Breast epithelium (tissue), 4 donors: ENCODE results near the gene NRXN3. TPM values are rescaled to one million over a fixed set of nuclear protein-coding genes. Genes with fewer than 3 reads are reported as not detected.

Experiments
- DNase-seq, 2 donors: peaks; one replicate each; pipeline ENCODE4 v3.0.0-alpha.2; 2019; ENCODE audit warnings: low spot score in 2 of 2
- H3K27ac ChIP-seq, 2 donors: fragments of 200-600 bp; sonication (generic) in 1 of 2; one replicate each; pipeline ENCODE4 v1.5.1; 2016 to 2019; ENCODE audit warnings: mild to moderate bottlenecking in 1 of 2
- H3K27me3 ChIP-seq, 2 donors: fragments of 200-600 bp; sonication (generic) in 1 of 2; one replicate each; pipeline versions ENCODE4 v1.5.1 to v1.6.0; 2017 to 2019; ENCODE audit warnings: control low read depth in 1 of 2, mild to moderate bottlenecking in 1 of 2
- H3K36me3 ChIP-seq: fragments of 200-600 bp; one replicate; pipeline ENCODE4 v1.5.1; 2019
- H3K4me1 ChIP-seq, 2 donors: fragments of 200-600 bp; sonication (generic); one replicate each; pipeline ENCODE4 v1.5.1; 2016 to 2019; ENCODE audit warnings: control low read depth in 1 of 2
- H3K4me3 ChIP-seq, 3 donors: fragments of 200-600 bp; sonication (generic); 1 replicate in 2 of 3; 2 replicates in 1 of 3; pipeline ENCODE4 v1.5.1; 2016 to 2019; ENCODE audit warnings: mild to moderate bottlenecking in 3 of 3, moderate library complexity in 2 of 3
- H3K9me3 ChIP-seq, 2 donors: fragments of 200-600 bp; sonication (generic) in 1 of 2; one replicate each; pipeline ENCODE4 v1.5.1; 2016 to 2019; ENCODE audit warnings: control low read depth in 1 of 2
- CTCF ChIP-seq, 3 donors: fragments of 450-650 bp; IDR thresholded peaks; one replicate each; pipeline ENCODE4 v1.5.1; 2016 to 2017; ENCODE audit warnings: antibody characterized with exemption in 3 of 3, mild to moderate bottlenecking in 3 of 3, moderate library complexity in 3 of 3
- POLR2A ChIP-seq: fragments of 450-650 bp; IDR thresholded peaks from one replicate; pipeline ENCODE4 v1.6.1; 2016; ENCODE audit warnings: antibody characterized with exemption, mild to moderate bottlenecking, moderate library complexity
- POLR2AphosphoS5 ChIP-seq, 3 donors: sonication (generic); formaldehyde crosslinking; IDR thresholded peaks; one replicate each; pipeline ENCODE4 v1.6.1; 2017; ENCODE audit warnings: antibody characterized with exemption in 3 of 3
- intact Hi-C: fragments of 100-400 bp; cut with DNase I; formaldehyde crosslinking; loops from one replicate; pipeline ENCODE4 v1.15.1; 2023; ENCODE audit warnings: low total_unique reads
- total RNA-seq, 3 donors: library from RNA; depleted of rRNA; stranded (reverse); fragments of >200 nt; gene quantifications; one replicate each; pipeline ENCODE4 v1.1.0, GENCODE V29; 2016

NRXN3 gene
- total RNA-seq, 3 donors from 2014 or later = 2.9 to 3.6 (median 3.5) TPM

DNA sequence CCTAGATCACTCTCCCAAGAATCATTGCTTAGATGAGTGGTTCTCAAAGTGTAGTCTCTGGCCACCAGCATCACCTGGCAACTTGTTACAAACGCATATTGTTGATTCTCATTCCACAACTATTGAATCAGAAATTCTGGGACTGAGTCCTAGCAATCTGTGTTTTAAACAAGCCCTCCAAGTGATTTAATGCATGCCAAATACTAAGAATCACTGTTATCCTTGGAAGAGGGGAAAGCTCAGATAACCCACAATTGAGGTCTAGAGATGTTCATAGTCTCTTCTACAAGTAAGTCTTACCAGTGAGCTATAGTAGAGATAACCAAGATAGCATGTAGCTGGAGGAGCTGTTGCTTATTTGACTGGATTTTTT lies 1374.5 kb downstream of the NRXN3 start:
- H3K4me1 ChIP-seq = no peaks in the 10 kb centered on the region
- no peak overlapping the region for H3K4me3 ChIP-seq
- no peak for TF ChIP-seq POLR2AphosphoS5 (IDR thresholded peaks at IDR 0.05)
- no peak overlapping the region for H3K27ac ChIP-seq
- no peaks in the 10 kb centered on the region for H3K27me3 ChIP-seq
- intact Hi-C loops = no loop called here
- DNase-seq = no peak
- no peaks in the 10 kb centered on the region for H3K36me3 ChIP-seq
- H3K9me3 ChIP-seq = no peaks in the 10 kb centered on the region

DNA sequence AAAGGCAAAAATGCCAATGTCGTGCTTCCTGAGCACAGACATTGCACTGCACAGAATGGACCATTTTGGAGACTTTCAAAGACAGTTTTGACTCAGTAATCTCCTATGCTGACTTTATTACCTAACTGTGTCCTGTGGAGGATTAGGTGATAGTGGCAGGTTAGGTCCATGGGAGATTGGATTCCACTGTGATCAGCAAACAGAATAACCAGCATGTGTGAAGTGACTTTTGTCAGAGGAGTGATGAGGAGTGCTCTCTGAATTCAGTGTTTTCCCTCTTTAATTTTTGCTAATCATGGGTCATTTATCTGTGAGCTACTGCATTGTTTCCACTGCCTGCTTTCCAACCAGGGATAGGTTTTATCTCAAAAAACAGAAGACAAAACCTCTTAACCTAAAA lies 1378.7 kb downstream of the NRXN3 start:
- Histone ChIP-seq H3K27ac (no peak overlapping the region), H3K4me3 (no peak overlapping the region), H3K27me3 (no peaks in the 10 kb centered on the region), H3K9me3 (no peaks in the 10 kb centered on the region), H3K36me3 (no peaks in the 10 kb centered on the region), H3K4me1 (no peaks in the 10 kb centered on the region)
- DNase-seq = no peak
- no peak for TF ChIP-seq POLR2A
- TF ChIP-seq CTCF (IDR thresholded peaks at IDR 0.05) = no peak
- no peak for TF ChIP-seq POLR2AphosphoS5 (IDR thresholded peaks at IDR 0.05)
- intact Hi-C loops = no loop called here

DNA sequence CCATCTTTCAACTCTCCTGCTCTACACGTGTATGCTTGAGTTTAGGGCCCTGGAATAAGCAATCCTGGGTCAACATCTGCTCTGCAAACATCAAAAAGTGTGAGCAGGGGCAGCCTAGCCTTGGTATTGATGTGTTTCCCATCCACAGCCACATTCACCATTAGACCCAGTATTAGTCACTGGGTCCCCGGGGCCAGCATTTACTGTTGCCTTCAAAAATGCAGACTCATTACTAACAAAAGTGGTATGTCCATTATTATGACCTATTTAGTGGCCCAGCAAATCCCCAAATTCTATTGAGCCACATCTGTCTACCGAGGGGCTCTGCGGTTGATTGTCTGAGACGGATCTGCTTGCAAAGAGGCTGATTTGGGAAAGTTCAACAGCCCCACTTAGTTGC lies 1379.3 kb downstream of the NRXN3 start:
- TF ChIP-seq CTCF (IDR thresholded peaks at IDR 0.05) (no peak), POLR2AphosphoS5 (IDR thresholded peaks at IDR 0.05) (no peak), POLR2A (no peak)
- Histone ChIP-seq H3K4me3 (no peak overlapping the region), H3K9me3 (no peaks in the 10 kb centered on the region), H3K27ac (no peak overlapping the region), H3K4me1 (no peaks in the 10 kb centered on the region), H3K27me3 (no peaks in the 10 kb centered on the region), H3K36me3 (no peaks in the 10 kb centered on the region)
- intact Hi-C loops = no loop called here
- DNase-seq = no peak

- no peaks in the 10 kb centered on the region for H3K27me3 ChIP-seq
- H3K27ac ChIP-seq = no peak overlapping the region
- no peak overlapping the region for H3K4me3 ChIP-seq
- no peaks in the 10 kb centered on the region for H3K9me3 ChIP-seq
- intact Hi-C loops = no loop called here
- no peak for DNase-seq
- H3K4me1 ChIP-seq = no peaks in the 10 kb centered on the region
- H3K36me3 ChIP-seq = no peaks in the 10 kb centered on the region
- no peak for TF ChIP-seq POLR2A
- TF ChIP-seq CTCF (IDR thresholded peaks at IDR 0.05) = no peak
- TF ChIP-seq POLR2AphosphoS5 (IDR thresholded peaks at IDR 0.05) = no peak
Observed at GRCh38 chr14:79551523-79551922, 1381.3 kb downstream of the NRXN3 start.

GRCh38 chr14:79552778-79553177 lies 1382.6 kb downstream of the NRXN3 start:
- no peak for DNase-seq
- intact Hi-C loops = no loop called here
- Histone ChIP-seq H3K4me1 (no peaks in the 10 kb centered on the region), H3K36me3 (no peaks in the 10 kb centered on the region), H3K27me3 (no peaks in the 10 kb centered on the region), H3K27ac (no peak overlapping the region), H3K4me3 (no peak overlapping the region), H3K9me3 (no peaks in the 10 kb centered on the region)
- TF ChIP-seq CTCF (IDR thresholded peaks at IDR 0.05) (no peak), POLR2AphosphoS5 (IDR thresholded peaks at IDR 0.05) (no peak)

DNA sequence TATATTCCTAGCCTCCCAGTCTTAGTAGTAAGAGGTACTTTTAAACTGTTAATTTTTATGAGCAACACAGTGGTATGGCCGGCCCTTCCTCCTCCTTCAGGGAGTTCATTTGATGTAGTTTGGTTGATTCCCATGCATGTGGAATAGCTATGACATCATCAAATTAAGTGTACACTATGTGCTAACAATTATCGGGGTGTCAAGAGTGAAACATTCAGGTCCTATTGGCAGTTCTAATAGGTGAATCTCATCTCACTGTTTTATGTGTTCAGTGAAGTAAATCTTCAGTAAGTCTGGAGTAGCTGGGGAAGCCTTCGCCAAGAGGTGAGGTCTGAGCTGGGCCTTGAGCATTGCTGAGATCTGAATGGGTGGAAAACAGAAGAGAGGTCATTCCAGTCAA lies 1384.6 kb downstream of the NRXN3 start:
- Histone ChIP-seq H3K9me3 (no peaks in the 10 kb centered on the region), H3K27me3 (no peaks in the 10 kb centered on the region), H3K4me1 (no peaks in the 10 kb centered on the region), H3K4me3 (no peak overlapping the region), H3K36me3 (no peaks in the 10 kb centered on the region), H3K27ac (no peak overlapping the region)
- TF ChIP-seq CTCF (IDR thresholded peaks at IDR 0.05) (no peak), POLR2AphosphoS5 (IDR thresholded peaks at IDR 0.05) (no peak), POLR2A (no peak)
- intact Hi-C loops = no loop called here
- DNase-seq = no peak
